GM23338 (cell line): ENCODE data around the gene UBAC1. TPM values are rescaled to one million over a fixed set of nuclear protein-coding genes. Genes with fewer than 3 reads are reported as not detected.

Source experiments
- ATAC-seq: fragments of 200-7000 bp; cut with Tn5 transposase; 3 replicates; pipeline ENCODE4 v1.9.1; 2020
- DNase-seq: peaks from one replicate; pipeline ENCODE4 v3.0.0-alpha.2; 2015; ENCODE audit warnings: low spot score
- H2AFZ ChIP-seq: fragments of 200-600 bp; sonication (generic); 2 replicates; pipeline ENCODE4 v1.8.0; 2016; ENCODE audit warnings: antibody characterized with exemption, mild to moderate bottlenecking, moderate library complexity
- H3F3A ChIP-seq: fragments of 200-600 bp; sonication (generic); replicated peaks from 2 replicates; pipeline ENCODE4 v1.8.0; 2017; ENCODE audit warnings: antibody characterized with exemption, mixed run types, low read depth
- H3K27ac ChIP-seq: fragments of 200-600 bp; sonication (generic); 2 replicates; pipeline ENCODE4 v1.6.1; 2016; ENCODE audit warnings: low read depth
- H3K27me3 ChIP-seq: fragments of 200-600 bp; sonication (generic); 2 replicates; pipeline ENCODE4 v1.8.0; 2016; ENCODE audit warnings: mild to moderate bottlenecking, mixed run types, moderate library complexity; ENCODE audit not compliant: insufficient read depth
- H3K36me3 ChIP-seq: fragments of 200-600 bp; sonication (generic); 2 replicates; pipeline ENCODE4 v1.8.0; 2016; ENCODE audit warnings: mild to moderate bottlenecking; ENCODE audit not compliant: insufficient read depth
- H3K4me1 ChIP-seq: fragments of 200-600 bp; sonication (generic); 2 replicates; pipeline ENCODE4 v1.8.0; 2016; ENCODE audit warnings: mild to moderate bottlenecking, moderate library complexity; ENCODE audit not compliant: insufficient read depth
- H3K4me2 ChIP-seq: fragments of 200-600 bp; sonication (generic); 2 replicates; pipeline ENCODE4 v1.7.1; 2017; ENCODE audit warnings: mixed run types
- H3K4me3 ChIP-seq: fragments of 200-600 bp; sonication (generic); 2 replicates; pipeline ENCODE4 v1.6.1; 2016; ENCODE audit warnings: mixed run types
- H3K79me2 ChIP-seq: fragments of 200-600 bp; sonication (generic); replicated peaks from 2 replicates; pipeline ENCODE4 v1.8.0; 2017; ENCODE audit warnings: mild to moderate bottlenecking; ENCODE audit not compliant: insufficient read depth
- H3K9me2 ChIP-seq: fragments of 200-600 bp; sonication (generic); 2 replicates; pipeline ENCODE4 v1.8.0; 2017; ENCODE audit not compliant: insufficient read depth
- H4K20me1 ChIP-seq: fragments of 200-600 bp; sonication (generic); replicated peaks from 2 replicates; pipeline ENCODE4 v1.8.0; 2017; ENCODE audit warnings: mild to moderate bottlenecking; ENCODE audit not compliant: insufficient read depth
- H3K27ac Mint-ChIP-seq: 2 replicates; pipeline ENCODE4 v1.8.0; 2020; ENCODE audit warnings: inconsistent platforms, mild to moderate bottlenecking, moderate library complexity, mixed read lengths
- H3K27me3 Mint-ChIP-seq: 3 replicates; pipeline ENCODE4 v1.8.0; 2022; ENCODE audit warnings: low read depth, mild to moderate bottlenecking, moderate library complexity, mixed read lengths, inconsistent platforms; ENCODE audit not compliant: insufficient read depth, poor library complexity
- H3K36me3 Mint-ChIP-seq: 3 replicates; pipeline ENCODE4 v1.8.0; 2021; ENCODE audit warnings: low read depth, mild to moderate bottlenecking, inconsistent platforms, moderate library complexity, mixed read lengths
- H3K4me1 Mint-ChIP-seq: 3 replicates; pipeline ENCODE4 v1.8.0; 2020; ENCODE audit warnings: mild to moderate bottlenecking, inconsistent platforms, mixed read lengths
- H3K4me3 Mint-ChIP-seq: 3 replicates; pipeline ENCODE4 v1.8.0; 2021; ENCODE audit warnings: moderate library complexity, mild to moderate bottlenecking, inconsistent platforms, mixed read lengths
- H3K9me3 Mint-ChIP-seq: 3 replicates; pipeline ENCODE4 v1.8.0; 2020; ENCODE audit warnings: moderate library complexity, mild to moderate bottlenecking, inconsistent platforms, mixed read lengths
- CREB1 ChIP-seq: fragments of 250-450 bp; sonication (Bioruptor Pico); IDR thresholded peaks from 2 replicates; pipeline ENCODE4 v1.5.0; 2020; ENCODE audit warnings: low read depth, mild to moderate bottlenecking, moderate library complexity
- CTCF ChIP-seq, 2 experiments: fragments of 200-600 bp in 1 of 2; sonication (generic) in 1 of 2; conservative IDR thresholded peaks; 2 replicates each; pipeline versions ENCODE4 v1.5.1 to v1.6.1; 2016 to 2017; ENCODE audit warnings: antibody characterized with exemption in 2 of 2, low read depth in 2 of 2, mild to moderate bottlenecking in 2 of 2, moderate library complexity in 1 of 2
- ETS1 ChIP-seq: IDR thresholded peaks from 2 replicates; pipeline ENCODE4 v1.6.1; 2016; ENCODE audit warnings: antibody characterized with exemption
- EZH2 ChIP-seq: fragments of 200-600 bp; sonication (generic); IDR thresholded peaks from one replicate; pipeline ENCODE4 v1.8.0; 2017; ENCODE audit warnings: antibody characterized with exemption, mild to moderate bottlenecking, low read depth; ENCODE audit not compliant: unreplicated experiment
- EZH2phosphoT487 ChIP-seq: fragments of 200-600 bp; sonication (generic); IDR thresholded peaks from one replicate; pipeline ENCODE4 v1.8.1; 2018; ENCODE audit warnings: antibody characterized with exemption; ENCODE audit not compliant: unreplicated experiment
- JUNB ChIP-seq: IDR thresholded peaks from one replicate; pipeline ENCODE4 v1.6.1; 2016; ENCODE audit warnings: antibody characterized with exemption; ENCODE audit not compliant: unreplicated experiment
- NANOG ChIP-seq: IDR thresholded peaks from 2 replicates; pipeline ENCODE4 v1.6.1; 2016; ENCODE audit warnings: antibody characterized with exemption, borderline replicate concordance
- POLR2AphosphoS5 ChIP-seq: IDR thresholded peaks from 2 replicates; pipeline ENCODE4 v1.6.1; 2016; ENCODE audit warnings: antibody characterized with exemption, low read depth
- REST ChIP-seq: IDR thresholded peaks from one replicate; pipeline ENCODE4 v1.6.1; 2018; ENCODE audit warnings: antibody characterized with exemption; ENCODE audit not compliant: unreplicated experiment
- STAT1 ChIP-seq: IDR thresholded peaks from one replicate; pipeline ENCODE4 v1.6.1; 2016; ENCODE audit warnings: antibody characterized with exemption; ENCODE audit not compliant: unreplicated experiment
- ZNF114 ChIP-seq: fragments of 250-450 bp; sonication (Bioruptor Pico); IDR thresholded peaks from 2 replicates; pipeline ENCODE4 v1.5.0; 2020; ENCODE audit warnings: mild to moderate bottlenecking, moderate library complexity
- ZNF331 ChIP-seq: fragments of 250-450 bp; sonication (Bioruptor Pico); IDR thresholded peaks from 2 replicates; pipeline ENCODE4 v1.5.0; 2020; ENCODE audit warnings: low read depth, mild to moderate bottlenecking, moderate library complexity
- ZNF462 ChIP-seq: fragments of 250-450 bp; sonication (Bioruptor Pico); IDR thresholded peaks from 2 replicates; pipeline ENCODE4 v1.5.0; 2020; ENCODE audit warnings: mild to moderate bottlenecking, moderate library complexity
- polyA plus RNA-seq: library from polyadenylated mRNA; unstranded; fragments of >200 nt; fragmentation: Nextera tagmentation; extraction: Ambion mirVana; gene quantifications from 2 replicates; pipeline ENCODE4 v1.2.1, GENCODE V29; 2016
- total RNA-seq: library from RNA; depleted of rRNA; stranded (reverse); fragments of >200 nt; shearing (Covaris generic); gene quantifications from 2 replicates; pipeline ENCODE4 v1.2.3, GENCODE V29; 2014

Gene UBAC1
- total and polyA plus RNA-seq, 2 experiments from 2014 or later = 63.2 to 86.6 TPM

GRCh38 chr9:135980926-135981630 is 19.9 kb upstream of the UBAC1 start:
- no peaks in the 10 kb centered on the region for H3K9me2 ChIP-seq
- no peaks in the 10 kb centered on the region for H3K36me3 ChIP-seq
- H3K79me2 ChIP-seq = no peaks in the 10 kb centered on the region
- no peak overlapping the region for H3K4me3 ChIP-seq
- no peaks in the 10 kb centered on the region for H3K4me1 ChIP-seq
- Mint-ChIP-seq H3K9me3 (no peaks in the 10 kb centered on the region), H3K27ac (no peak overlapping the region), H3K27me3 (peaks cover 5% of the 10 kb centered on the region), H3K4me3 (no peak overlapping the region), H3K36me3 (no peaks in the 10 kb centered on the region), H3K4me1 (peaks cover 5% of the 10 kb centered on the region; the same call in 2 of the 3 replicates)
- ATAC-seq (no peak), DNase-seq (no peak)
- H3F3A ChIP-seq = no peaks in the 10 kb centered on the region
- TF ChIP-seq CREB1 (CRISPR knock-in tag) (no peak), REST (no peak), JUNB (no peak), POLR2AphosphoS5 (no peak), ZNF462 (no peak), STAT1 (no peak), ETS1 (no peak), ZNF114 (no peak), ZNF331 (CRISPR knock-in tag) (no peak), CTCF (conservative IDR thresholded peaks at IDR 0.05; ENCODE audit: low read depth in 2 of 2) (no peak), NANOG (no peak), EZH2 (no peak), EZH2phosphoT487 (no peak)
- no peaks in the 10 kb centered on the region for H4K20me1 ChIP-seq
- no peak overlapping the region for H3K27ac ChIP-seq
- no peaks in the 10 kb centered on the region for H3K27me3 ChIP-seq
- H2AFZ ChIP-seq = no peak overlapping the region
- H3K4me2 ChIP-seq = no peak overlapping the region
